ENCODE measurements around the gene PLEK2.
"Not testable (repeated sequence)": the region's sequence is repeated elsewhere in the genome, so short reads cannot be mapped to it uniquely, and the experiment has no call there.

The PLEK2 gene, protein sequence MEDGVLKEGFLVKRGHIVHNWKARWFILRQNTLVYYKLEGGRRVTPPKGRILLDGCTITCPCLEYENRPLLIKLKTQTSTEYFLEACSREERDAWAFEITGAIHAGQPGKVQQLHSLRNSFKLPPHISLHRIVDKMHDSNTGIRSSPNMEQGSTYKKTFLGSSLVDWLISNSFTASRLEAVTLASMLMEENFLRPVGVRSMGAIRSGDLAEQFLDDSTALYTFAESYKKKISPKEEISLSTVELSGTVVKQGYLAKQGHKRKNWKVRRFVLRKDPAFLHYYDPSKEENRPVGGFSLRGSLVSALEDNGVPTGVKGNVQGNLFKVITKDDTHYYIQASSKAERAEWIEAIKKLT

DNA sequence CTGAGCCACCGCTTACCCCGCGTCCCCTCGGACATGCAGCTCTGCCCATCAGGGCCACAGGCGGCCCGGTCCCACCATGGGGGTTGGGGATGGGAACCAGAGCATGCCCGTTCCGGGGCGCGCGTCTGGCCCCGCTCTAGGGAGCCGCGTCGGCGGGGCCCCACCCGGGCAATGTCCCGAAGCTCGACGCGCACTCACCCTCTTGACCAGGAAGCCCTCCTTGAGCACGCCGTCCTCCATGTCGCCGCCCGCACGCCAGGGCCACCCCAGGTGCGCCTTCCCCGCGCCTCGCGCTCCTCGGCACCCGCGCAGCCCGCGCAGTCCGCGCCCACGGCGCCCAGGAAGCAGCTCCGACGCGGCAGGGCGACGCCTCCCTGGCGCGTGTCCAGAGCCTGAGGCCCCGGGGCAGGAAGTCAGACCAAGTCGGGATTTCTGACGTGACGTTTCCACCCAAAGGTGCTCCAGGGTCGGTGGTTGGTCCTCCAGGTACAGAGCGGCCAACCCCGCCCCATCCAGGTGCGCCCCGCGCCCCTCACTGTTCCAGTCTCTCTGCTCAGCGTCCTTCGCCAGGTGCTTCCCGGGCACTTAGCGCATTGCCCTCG lies at the start of gene PLEK2:
Gene PLEK2 (minus strand): TSS at position 346 of the 602 bp plus-strand sequence. CDS start 106 bp downstream, at position 240.
- TF ChIP-seq, protein P1, sequence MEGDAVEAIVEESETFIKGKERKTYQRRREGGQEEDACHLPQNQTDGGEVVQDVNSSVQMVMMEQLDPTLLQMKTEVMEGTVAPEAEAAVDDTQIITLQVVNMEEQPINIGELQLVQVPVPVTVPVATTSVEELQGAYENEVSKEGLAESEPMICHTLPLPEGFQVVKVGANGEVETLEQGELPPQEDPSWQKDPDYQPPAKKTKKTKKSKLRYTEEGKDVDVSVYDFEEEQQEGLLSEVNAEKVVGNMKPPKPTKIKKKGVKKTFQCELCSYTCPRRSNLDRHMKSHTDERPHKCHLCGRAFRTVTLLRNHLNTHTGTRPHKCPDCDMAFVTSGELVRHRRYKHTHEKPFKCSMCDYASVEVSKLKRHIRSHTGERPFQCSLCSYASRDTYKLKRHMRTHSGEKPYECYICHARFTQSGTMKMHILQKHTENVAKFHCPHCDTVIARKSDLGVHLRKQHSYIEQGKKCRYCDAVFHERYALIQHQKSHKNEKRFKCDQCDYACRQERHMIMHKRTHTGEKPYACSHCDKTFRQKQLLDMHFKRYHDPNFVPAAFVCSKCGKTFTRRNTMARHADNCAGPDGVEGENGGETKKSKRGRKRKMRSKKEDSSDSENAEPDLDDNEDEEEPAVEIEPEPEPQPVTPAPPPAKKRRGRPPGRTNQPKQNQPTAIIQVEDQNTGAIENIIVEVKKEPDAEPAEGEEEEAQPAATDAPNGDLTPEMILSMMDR (IDR thresholded peaks at IDR 0.05; ENCODE audit: extremely low read depth, missing control alignments) = no peak
- DNase-seq (ENCODE audit: low spot score) = no peak

DNA sequence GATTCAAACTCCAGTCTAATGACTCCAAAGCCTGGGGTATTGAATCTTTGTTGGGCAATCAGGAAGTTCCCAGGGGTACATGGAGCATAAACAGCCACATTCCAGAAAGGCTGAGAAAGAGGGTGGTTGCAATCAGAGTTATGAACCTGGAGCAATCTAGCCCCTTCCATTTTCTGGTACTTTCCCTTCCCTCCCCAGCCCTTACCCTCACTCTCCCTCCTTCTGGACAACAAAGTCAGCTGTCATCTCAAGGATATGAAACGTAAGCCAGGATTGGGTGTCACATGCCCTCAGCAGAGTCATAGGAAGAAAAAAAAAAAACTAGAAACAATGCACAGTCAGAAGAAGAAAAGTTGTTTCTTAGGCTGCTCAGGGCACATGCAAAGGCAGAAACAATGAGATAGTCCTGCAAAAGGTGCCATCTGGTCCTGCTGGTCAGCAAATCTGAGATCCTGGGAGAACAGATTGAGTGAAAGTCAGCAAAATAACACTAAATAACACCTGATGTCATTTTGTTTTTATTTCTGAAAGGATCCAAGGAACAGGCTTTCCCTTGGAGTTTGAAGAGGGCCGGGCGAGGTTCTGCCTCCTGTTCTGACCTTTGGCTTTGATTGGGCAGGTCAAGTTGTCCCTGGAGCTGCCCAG lies 49.5 kb upstream of the PLEK2 start:
- TF ChIP-seq, protein P1 (IDR thresholded peaks at IDR 0.05; ENCODE audit: extremely low read depth, missing control alignments) = no peak
- no peak for DNase-seq (ENCODE audit: low spot score)

DNA sequence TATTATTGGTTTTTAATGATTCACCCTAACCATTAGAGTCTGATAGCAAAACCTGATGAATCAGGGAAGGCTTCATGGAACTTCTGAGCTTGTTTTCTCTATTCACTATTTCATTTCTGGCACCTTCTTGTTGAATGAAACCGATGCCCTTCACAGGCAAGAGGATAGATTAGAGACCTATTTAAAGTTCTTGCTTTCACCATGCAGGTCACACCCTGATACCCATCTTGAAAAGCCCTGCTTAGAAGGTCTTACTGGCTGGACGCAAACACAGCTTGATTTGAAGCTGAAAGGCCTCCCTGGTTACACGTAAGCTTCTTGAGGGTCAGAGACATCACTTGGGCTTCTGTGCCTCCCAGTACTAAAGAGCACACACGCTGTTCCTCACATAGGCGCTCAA lies 47.4 kb upstream of the PLEK2 start:
- TF ChIP-seq, protein P1 (IDR thresholded peaks at IDR 0.05; ENCODE audit: extremely low read depth, missing control alignments) = no peak
- DNase-seq (ENCODE audit: low spot score) = no peak

DNA sequence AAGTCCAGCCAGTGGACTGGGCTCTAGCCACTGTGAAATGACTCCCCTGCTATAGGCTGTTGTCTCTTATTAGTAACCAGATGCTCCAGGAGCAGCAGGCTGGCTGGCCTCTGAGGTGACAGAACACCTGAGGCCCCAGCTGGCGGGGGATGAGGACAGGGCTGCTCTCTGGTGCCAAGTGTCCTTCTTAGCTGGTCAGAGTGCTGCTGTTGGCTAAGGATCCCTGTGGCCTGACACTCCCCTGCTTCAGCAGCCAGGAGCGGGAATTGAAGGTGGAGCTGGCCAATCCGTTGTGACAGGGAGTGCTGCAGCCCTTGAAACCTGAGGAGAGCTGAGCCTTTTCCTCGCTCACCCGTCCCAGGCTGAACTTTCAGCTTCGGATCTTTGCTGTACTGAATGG lies 45.8 kb upstream of the PLEK2 start:
- no peak for DNase-seq (ENCODE audit: low spot score)
- TF ChIP-seq, protein P1 (IDR thresholded peaks at IDR 0.05; ENCODE audit: extremely low read depth, missing control alignments) = no peak

DNA sequence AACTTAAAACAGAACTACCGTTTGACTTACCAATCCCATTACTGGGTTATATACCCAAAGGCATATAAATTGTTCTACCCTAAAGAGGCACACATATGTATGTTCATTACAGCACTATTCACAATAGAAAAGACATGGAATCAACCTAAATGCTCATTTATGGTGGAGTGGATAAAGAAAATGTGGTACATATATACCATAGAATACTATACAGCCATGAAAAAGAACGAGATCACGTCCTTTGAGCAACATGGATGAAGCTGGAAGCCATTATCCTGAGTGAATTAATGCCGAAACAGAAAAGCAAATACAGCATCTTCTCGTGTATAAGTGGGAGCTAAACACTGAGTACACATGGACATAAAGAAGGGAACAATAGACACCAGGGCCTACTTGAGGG lies 44.8 kb upstream of the PLEK2 start:
- TF ChIP-seq, protein P1 (IDR thresholded peaks at IDR 0.05; ENCODE audit: extremely low read depth, missing control alignments) = no peak
- DNase-seq (ENCODE audit: low spot score) = no peak

DNA sequence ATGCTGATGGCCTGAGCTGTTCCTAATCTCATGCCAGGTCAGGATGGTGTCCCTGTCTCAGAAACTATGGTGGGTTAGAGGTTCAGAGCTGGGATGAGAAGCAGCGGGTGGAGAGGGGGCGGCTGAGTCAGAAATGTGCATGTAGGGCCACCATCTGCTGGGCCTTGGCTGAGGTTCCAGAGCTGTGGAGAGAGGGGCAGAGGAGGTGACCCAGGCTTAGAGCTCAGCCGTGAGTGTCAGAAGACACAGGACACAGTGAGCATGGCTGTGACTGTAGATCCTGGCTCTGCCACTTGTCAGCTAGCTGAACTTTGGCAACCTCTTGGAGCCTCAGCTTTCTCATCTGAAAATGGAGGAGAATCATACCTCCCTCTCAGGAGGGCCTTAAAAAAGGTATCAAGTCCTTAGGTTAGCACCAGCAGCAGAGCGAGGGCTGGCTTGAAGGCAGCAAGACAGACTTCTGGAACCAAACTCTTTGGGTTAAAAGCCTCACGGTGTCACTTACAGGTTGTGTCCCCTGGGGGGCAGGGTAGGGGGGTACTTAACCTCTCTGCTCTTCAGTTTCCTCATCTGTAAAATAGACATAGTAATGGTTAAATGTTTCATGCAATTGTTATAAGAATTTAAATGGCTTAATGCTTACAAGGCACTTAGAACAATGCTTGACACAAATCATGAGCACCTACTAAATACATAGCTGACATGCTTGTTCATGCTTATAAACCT lies 41.8 kb upstream of the PLEK2 start:
- no peak for DNase-seq (ENCODE audit: low spot score)
- TF ChIP-seq, protein P1 (IDR thresholded peaks at IDR 0.05; ENCODE audit: extremely low read depth, missing control alignments) = no peak

DNA sequence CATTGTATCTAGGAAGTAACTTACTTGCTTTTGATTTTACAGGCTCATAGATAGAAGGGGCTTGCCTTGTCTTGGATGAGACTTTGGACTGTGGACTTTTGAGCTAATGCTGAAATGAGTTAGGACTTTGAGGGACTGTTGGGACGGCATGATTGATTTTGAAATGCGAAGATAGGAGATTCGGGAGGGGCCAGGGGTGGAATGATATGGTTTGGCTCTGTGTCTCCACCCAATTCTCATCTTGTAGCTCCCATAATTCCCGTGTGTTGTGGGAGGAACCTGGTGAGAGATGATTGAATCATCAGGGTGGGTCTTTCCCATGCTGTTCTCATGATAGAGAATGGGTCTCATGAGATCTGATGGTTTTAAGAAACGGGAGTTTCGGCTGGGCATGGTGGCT lies 39.7 kb upstream of the PLEK2 start:
- not testable (repeated sequence) for DNase-seq (ENCODE audit: low spot score)

All from GM20000 (cell line).